NOMO-1 treated with dmso at 0.1 percent for 144 hours (cell line): ENCODE results near the gene KTN1.
A peak's percentile ranks its signal among the peaks of the same experiment; 100 is the strongest.

ENCODE experiments used
- DNase-seq: peaks from one replicate; lab custom pipeline; 2025; ENCODE audit not compliant: unreplicated experiment; lab: John Stamatoyannopoulos, UW

Gene KTN1, protein sequence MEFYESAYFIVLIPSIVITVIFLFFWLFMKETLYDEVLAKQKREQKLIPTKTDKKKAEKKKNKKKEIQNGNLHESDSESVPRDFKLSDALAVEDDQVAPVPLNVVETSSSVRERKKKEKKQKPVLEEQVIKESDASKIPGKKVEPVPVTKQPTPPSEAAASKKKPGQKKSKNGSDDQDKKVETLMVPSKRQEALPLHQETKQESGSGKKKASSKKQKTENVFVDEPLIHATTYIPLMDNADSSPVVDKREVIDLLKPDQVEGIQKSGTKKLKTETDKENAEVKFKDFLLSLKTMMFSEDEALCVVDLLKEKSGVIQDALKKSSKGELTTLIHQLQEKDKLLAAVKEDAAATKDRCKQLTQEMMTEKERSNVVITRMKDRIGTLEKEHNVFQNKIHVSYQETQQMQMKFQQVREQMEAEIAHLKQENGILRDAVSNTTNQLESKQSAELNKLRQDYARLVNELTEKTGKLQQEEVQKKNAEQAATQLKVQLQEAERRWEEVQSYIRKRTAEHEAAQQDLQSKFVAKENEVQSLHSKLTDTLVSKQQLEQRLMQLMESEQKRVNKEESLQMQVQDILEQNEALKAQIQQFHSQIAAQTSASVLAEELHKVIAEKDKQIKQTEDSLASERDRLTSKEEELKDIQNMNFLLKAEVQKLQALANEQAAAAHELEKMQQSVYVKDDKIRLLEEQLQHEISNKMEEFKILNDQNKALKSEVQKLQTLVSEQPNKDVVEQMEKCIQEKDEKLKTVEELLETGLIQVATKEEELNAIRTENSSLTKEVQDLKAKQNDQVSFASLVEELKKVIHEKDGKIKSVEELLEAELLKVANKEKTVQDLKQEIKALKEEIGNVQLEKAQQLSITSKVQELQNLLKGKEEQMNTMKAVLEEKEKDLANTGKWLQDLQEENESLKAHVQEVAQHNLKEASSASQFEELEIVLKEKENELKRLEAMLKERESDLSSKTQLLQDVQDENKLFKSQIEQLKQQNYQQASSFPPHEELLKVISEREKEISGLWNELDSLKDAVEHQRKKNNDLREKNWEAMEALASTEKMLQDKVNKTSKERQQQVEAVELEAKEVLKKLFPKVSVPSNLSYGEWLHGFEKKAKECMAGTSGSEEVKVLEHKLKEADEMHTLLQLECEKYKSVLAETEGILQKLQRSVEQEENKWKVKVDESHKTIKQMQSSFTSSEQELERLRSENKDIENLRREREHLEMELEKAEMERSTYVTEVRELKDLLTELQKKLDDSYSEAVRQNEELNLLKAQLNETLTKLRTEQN (N-terminal part only)

DNA sequence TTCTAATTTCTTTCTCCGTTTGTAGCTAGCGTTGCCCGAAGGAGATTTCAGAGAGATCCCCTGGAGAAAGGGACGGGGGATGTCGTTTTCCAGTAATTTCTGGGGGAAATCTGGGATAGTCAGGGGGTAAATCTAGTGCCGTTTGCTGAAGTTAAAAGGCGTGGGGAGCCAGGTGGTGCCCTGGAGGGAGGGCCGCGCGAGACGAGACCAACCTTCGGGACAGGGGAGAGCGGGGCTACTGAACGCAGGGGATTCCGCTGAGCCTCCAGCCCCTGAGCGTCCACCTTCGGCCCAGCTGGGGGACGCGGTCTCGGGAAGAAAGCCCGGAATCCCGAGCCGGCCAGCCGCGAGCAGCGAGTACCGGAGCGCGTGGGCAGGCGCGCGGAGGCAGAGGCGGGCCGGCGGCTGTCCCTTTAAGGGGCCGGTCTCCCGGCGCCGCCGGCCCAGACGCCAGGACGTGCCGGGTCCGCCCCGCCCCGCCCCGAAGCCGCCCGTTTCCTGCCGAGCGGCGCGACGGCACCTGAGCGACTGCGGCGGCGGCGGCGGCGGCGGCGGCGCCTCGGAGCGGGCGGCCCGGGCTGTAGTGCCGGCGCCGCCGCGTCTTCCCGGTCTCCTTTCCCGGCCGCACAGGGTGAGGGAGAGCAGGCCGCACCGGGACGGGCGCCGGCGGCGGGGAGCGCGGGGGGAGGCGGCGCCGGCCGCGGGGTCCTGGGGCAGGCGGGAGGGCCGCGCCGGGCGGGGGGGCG lies at the start of gene KTN1:
Gene KTN1 (plus strand): TSS at position 484 of the 746 bp plus-strand sequence. CDS start 31,842 bp downstream, outside the sequence.
- peak; percentile 70 for DNase-seq

DNA sequence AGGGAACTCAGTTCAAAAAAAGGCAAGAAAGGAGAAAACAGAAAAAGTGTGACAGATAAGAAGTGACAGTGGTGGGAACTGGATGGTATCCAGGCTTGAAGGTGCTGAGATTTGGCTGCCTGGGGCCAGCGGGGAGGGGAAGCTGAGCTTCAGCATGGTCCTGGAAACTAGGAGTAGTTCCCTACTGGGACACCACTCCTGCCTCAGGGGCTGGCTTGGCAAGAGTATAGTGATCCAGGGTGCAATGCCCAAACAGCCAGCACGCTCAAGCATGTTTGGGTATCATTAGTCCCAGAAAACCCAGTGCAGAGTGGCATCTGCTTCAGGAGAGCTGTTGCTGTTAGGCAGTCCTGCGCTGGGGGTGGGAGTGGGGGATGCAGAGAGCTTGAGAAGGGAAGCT lies 49.5 kb upstream of the KTN1 start:
- DNase-seq = no peak

DNA sequence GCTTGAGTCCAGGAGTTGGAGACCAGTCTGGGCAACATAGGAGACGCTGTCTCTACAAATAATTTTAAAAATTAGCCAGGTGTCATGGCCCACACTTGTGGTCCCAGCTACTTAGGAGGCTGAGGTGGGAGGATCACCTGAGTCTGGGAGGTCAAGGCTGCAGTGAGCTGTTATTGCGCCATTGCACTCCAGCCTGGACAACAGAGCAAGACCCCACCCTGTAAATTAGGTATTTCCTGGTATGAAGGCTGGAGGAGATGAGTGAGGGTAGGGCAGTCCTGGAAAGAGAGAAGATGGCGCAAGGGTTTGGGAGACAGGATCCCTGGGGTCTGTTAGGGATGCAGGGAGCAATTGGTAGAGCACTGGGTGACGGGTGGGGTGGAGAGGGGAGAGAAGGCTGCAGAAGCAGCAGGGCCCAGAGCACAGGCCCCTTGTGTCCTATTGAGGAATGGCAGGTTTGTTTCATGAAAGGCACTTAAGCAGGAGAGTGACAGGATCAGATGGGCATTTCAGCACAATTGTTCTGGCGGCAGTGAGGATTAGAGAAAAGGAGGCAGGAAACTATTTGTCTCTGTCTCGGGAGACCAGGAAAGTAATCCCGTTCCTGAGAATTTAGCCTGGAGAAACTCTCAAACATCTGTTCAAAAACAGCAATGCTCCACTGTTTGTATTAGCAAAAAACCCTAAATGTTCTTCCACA lies 47.2 kb upstream of the KTN1 start:
- DNase-seq = no peak

DNA sequence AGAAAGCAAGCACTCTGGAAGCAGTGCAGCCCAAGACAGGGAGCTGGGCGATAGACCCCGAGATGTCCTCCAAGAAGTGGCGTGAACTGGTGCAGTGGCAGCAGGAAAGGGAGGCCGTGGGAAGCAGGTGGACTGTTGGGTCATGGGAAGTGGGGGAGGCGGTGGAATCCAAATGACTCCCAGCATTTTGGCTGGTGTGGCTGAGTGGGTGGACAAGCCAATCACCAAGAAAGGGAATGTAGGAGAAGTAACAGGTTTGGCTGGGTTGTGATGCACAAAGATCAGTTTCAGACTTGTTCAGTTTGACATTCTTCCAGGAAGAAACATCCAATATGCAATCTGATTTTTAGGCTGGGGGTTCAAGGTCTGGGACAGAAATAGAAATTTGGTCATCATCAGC lies 46.0 kb upstream of the KTN1 start:
- no peak for DNase-seq

DNA sequence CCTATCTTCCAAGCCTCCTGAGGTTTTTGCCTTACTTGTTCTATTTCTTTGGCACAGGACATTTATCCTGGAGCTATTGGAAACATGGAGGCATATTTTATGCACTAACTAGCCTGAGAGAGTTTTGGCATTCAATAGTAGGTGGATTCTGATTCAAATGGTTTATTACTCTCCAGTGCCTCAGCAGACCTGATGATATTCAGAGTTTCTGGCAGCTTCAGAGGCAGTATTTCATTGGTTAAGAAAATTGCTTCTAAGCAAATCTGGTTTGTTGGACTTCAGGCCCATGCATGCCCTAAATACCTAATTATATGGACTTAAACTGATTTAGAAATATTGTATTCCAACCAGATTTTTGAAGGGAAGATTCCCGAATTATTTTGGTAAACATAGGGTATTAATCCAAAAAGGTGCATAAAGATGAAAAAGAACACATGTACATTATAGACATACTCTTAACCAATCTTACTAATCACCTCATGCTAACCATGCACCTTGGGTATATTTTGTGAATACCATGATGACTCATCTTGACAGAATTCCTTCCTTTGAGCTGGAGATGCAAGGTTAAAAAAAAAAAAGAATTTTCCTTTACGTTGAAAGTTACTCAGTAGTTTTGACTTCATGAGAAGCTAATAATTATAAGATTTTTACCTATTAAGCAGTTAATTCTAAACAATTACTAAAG lies 44.3 kb upstream of the KTN1 start:
- DNase-seq = no peak

DNA sequence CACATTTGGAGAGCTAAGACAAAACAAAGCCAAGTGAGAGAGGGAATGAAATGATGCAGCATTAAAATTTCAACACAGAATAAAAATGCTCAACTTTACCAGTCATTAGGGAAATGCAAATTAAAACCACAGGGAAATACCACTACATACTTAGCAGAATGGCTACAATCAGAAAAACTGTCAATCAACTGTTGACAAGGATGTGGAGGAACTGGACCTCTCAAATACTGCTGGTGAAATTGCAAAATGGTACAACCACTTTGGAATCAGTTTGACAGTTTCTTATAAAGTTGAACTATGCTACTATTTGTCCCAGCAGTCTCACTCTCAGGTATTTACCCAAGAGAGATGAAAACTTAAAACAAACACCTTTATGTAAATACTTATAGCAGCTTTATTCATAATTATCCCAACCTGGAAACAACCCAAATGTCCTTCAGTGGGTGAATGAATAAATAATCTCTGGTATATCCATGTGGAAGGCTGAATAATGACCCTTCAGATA lies 43.8 kb upstream of the KTN1 start:
- DNase-seq = no peak

DNA sequence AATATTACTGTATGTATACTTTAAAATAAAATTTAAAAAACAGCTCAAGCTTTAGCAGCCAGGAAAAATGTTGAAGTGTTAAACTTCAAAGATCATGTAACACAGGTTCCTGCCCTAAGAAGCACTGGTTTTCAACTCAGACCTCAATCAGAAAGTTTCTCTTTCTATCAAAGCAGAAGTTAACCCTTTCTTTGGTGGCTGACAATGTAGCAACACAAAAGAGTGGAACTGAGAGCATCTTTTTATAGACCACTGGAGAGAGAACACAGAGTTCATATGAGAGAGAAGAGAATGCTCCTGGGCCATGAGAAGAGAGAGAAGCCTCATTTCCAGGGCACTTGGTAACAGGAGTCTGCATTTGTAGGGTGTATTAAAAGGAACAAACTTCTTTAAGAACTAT lies 42.2 kb upstream of the KTN1 start:
- no peak for DNase-seq

DNA sequence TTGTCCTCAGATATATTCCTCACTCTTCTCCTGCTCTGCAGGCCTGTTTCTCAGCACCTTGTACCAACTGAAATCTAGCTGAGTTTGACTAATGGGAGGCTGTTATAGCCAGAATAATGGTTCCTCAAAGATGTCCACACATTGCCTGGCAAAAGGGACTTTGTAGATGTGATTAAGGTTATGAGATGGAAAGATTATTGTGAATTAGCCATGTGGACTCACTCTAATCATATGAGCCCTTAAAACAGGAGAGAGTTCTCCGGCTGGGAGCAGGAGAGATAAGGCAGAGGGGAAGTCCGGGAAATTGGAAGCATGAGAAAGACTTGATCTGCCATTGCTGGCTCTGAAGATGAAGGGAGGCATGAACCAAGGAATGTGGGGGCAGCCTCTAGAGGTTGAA lies 40.0 kb upstream of the KTN1 start:
- DNase-seq = no peak

DNA sequence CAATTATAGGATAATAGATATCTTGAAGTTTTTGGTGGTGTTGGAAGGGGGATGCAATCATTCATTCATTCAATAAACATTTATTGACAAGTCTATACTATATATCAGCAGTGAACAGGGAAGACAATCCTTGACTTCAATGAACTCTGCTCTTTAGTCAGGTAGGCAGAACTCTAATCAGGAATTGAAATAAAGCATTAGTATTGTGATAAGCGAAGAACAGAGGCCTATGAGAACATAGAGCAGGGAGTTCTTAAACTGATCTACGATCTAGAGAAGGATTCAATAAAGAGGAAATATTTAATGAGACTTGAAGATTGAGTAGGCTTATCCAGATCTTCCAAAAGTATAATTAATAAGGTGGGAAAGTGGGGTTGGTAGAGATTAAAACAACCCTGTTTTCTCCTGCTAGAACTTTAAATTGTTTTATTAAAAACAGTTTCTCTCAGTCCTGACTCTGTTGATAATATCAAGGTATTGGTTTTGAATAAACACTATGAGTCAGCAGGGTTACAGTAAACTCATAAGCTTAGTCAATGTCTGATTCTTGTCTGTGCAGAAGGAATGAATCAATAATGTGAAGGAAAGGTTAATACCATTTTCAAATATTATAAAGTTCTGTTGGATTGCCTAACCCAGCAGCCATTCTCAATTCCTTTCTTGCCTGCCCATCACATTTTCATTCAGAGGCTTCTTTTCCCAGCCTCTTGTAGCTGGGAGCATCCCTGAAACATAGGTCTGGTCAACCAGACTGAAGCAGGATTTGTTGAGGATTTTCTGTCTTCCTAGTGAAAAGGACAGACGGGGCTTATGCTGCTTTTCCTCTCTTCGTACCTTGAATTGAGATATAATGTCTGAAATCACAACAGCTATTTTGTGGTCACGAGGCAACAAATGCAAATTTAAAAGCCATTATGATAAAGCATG lies 38.9 kb upstream of the KTN1 start:
- no peak for DNase-seq

DNA sequence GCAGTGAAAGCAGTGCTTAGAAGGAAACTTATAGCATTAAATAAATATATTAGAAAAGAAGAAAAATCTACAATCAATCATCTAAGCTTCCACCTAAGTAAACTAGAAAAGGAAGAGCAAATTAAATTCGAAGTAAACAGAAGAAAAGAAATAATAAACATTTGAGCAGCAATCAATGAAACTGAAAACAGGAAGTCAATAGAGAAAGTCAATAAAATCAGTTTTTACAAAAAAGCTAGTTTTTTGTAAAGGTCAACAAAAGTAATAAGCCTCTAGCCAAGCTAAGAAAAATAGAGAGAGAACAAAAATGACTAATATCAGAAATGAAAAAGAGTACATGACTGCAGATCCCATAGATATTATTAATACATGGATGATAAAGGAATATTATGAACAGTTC lies 34.2 kb upstream of the KTN1 start:
- no peak for DNase-seq

DNA sequence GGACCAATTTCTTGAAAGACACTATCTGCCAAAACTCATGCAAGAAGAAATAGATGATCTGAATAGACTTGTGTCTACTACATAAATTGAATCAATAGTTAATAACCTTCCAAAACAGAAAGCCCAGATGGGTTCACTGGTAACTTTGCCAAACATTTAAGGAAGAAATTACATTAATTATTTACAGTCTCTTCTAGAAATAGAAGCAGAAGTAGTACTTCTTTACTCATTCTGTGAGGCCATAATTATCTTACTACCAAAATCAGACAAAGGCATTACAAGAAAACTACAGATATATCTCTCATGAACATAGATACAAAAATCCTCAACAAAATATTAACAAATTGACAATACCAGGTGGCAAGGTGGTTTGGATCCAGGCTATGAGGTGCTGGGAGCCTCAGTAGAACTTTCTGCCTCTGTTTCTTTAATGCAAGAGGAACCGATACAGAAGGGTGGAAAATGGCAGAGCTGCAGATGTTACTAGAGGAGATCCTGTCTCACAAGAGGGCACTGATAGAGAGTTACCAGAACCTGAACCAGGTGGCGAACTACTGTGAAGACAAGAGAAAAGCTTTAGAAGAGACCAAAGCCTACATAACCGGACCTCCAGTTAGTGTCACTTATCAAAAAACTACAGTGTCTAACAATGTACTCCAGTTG lies 33.7 kb upstream of the KTN1 start:
- no peak for DNase-seq

DNA sequence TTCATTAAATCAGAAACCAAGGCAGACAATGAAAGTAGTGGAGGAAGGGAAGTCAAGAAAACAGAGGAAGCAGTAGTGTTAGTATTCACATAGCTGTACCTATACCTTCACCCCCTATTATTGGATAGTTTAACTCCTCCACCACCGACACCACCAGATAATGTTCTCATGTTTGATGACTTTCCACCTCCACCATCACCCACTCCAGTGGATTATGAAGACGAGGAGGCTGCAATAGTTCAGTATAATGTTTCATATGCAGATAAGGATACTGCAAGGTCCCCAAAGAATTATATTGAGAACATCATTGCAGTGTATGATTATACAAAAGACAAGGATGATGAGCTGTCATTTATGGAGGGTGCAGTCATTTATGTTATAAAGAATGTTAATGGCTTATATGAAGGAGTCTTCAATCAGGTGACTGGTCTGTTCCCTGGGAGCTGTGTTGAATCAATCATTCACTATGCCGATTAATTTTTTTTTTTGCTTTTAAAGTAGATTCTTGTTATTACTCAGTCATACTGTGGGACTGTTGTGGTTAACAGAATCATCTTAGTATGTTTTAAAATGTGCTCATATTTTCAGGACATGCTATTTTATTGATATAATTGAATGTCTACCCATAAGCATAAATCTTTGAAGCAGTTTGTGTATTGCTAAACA lies 32.2 kb upstream of the KTN1 start:
- no peak for DNase-seq

DNA sequence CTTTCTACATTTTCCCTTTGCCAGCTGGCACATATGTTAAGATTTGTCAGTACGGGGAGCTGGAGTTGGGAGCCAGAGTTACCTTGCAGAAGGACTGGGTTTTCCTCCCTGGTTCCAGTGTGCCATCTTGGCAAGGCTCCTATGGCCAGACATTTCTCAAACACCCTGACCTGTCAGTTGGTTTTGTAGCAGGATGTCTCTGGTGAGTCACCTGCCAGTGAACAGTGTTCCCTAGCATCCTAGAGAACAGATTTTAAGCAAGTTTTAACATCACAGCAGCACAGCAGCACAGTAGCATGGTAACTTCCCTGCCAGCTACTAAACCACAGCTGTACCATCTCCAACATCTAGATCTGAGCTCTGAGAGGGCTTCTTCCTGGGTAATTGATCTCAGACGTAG lies 26.2 kb upstream of the KTN1 start:
- DNase-seq = no peak

DNA sequence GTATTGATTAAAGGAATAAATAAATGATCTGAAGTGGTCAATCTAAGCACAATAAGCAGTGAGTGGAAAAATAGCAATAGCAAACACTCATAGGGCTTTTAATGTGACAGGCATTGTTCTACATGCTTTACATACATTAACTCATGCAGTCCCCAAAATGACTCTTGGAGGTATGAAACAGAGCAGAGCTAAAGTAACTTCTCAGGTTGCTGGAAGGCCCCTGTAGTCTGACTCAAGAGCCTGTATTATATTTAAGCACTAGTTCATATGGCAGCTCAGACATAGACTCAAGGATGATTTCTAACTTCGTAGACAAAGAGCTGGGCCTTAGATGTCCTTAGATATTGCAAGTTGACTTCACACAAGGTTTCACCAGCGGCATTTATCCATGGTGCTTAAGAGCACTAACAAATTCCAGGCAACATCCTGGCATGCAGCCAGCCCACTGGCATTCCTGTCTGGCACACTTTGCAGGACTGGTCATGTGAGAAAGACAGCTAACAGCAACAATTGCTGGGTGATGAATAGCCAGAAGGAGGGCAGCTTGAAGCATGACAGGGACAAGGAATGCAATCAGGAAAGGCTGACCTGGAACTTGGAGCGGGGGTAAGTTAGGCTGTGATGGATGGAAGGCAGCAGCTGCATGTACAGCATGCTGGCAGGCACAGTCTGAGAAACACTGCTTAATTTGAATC lies 22.9 kb upstream of the KTN1 start:
- DNase-seq = no peak

DNA sequence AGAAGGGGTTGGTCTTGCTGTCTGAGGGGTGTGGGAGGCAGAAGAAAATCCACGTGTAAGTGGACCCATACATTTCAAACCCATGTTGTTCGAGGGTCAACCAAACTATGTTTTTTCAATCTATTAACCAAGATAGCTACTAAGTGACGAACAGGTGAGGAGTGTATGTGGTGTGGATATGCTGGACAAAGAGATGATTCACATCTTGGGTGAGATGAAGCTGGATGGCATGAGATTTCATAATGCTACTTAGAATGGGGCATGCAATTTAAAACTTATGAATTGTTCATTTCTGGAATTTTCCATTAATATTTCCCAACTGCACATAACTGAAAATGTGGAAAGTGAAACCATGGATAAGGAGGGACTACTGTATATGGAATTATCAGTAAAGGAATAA lies 17.9 kb upstream of the KTN1 start:
- no peak for DNase-seq

DNA sequence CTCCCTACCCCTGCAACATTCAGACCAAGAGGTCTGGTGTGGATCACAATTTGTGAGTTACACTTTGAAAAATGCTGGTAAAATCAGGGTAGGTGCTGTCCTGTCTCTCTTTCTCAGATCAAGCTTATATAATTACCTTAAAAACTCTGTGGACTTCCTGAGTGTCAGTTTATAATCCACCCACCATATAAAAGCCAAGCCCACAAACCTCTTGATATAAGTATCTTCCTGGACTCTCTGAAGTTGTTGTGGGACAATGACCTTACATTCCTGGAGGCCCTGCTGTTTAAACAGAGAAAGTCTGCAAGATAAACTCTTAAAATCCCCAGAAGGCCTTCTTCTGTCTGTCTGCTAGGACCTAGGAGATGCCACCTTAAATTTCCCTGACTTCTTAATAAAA lies 11.4 kb upstream of the KTN1 start:
- DNase-seq = no peak
